B cell (primary cell): ENCODE measurements around the gene TRIM29. TPM values are rescaled to one million over a fixed set of nuclear protein-coding genes. Genes with fewer than 3 reads are reported as not detected.

ENCODE experiments used
- ATAC-seq: fragments of 200-7000 bp; cut with Tn5 transposase; one replicate; pipeline ENCODE4 v1.10.0; 2021; ENCODE audit warnings: low read depth, mild to moderate bottlenecking, moderate number of reproducible peaks, moderate library complexity
- CTCF ChIA-PET: fragments of 350-600 bp; sonication (Branson Sonifier 250); formaldehyde crosslinking; loops from one replicate; lab custom pipeline; 2021; ENCODE audit warnings: antibody characterized with exemption, inconsistent platforms; lab: Charles Lee
- POLR2A ChIA-PET: fragments of 350-600 bp; sonication (Branson Sonifier 250); formaldehyde crosslinking; loops from one replicate; lab custom pipeline; 2021; ENCODE audit warnings: antibody characterized with exemption; lab: Charles Lee
- DNase-seq: peaks from one replicate; pipeline ENCODE4 v3.0.0; 2013
- H2AFZ ChIP-seq: 2 replicates; pipeline ENCODE4 v1.6.1; 2012; ENCODE audit warnings: mild to moderate bottlenecking, low read depth, low read length; ENCODE audit not compliant: insufficient read depth, poor library complexity, severe bottlenecking
- H3K27ac ChIP-seq, 2 donors: 1 replicate in 1 of 2; 2 replicates in 1 of 2; pipeline ENCODE4 v1.5.1; 2012 to 2013; ENCODE audit warnings: low read length in 2 of 2, mild to moderate bottlenecking in 2 of 2, moderate library complexity in 1 of 2
- H3K27me3 ChIP-seq, 4 experiments: fragments of 200-600 bp in 1 of 4; sonication (generic) in 1 of 4; replicated peaks in 1 of 4; 1 replicate in 2 of 4; 2 replicates in 2 of 4; pipeline versions ENCODE4 v1.6.1 to v1.7.0; 2013 to 2016; ENCODE audit warnings: low read length in 3 of 4, mild to moderate bottlenecking in 2 of 4, mixed read lengths in 1 of 4, moderate library complexity in 1 of 4; ENCODE audit not compliant: insufficient read depth in 4 of 4, control insufficient read depth in 3 of 4; ENCODE audit errors: control extremely low read depth in 1 of 4
- H3K36me3 ChIP-seq, 2 experiments: replicated peaks in 1 of 2; 1 replicate in 1 of 2; 2 replicates in 1 of 2; pipeline versions ENCODE4 v1.6.1 to v1.7.1; 2013; ENCODE audit warnings: low read length in 1 of 2; ENCODE audit not compliant: insufficient read depth in 2 of 2, control insufficient read depth in 1 of 2; ENCODE audit errors: control extremely low read depth in 1 of 2, extremely low read depth in 1 of 2
- H3K4me1 ChIP-seq, 2 donors: fragments of 200-600 bp in 1 of 2; sonication (generic) in 1 of 2; 1 replicate in 1 of 2; 2 replicates in 1 of 2; pipeline versions ENCODE4 v1.5.1 to v1.6.1; 2013 to 2017; ENCODE audit warnings: low read length in 2 of 2; ENCODE audit not compliant: control insufficient read depth in 2 of 2, insufficient read depth in 2 of 2
- H3K4me2 ChIP-seq: replicated peaks from 2 replicates; pipeline ENCODE3; 2012; ENCODE audit warnings: mild to moderate bottlenecking, low read depth, low read length; ENCODE audit not compliant: poor library complexity, severe bottlenecking
- H3K4me3 ChIP-seq, 5 experiments: fragments of 200-600 bp in 1 of 5; sonication (generic) in 1 of 5; 1 replicate in 3 of 5; 2 replicates in 2 of 5; pipeline versions ENCODE4 v1.5.1 to v1.7.0; 2011 to 2016; ENCODE audit warnings: low read length in 4 of 5, mild to moderate bottlenecking in 4 of 5, low read depth in 2 of 5, control low read depth in 1 of 5, moderate library complexity in 1 of 5; ENCODE audit not compliant: insufficient read depth in 1 of 5; ENCODE audit errors: control extremely low read depth in 1 of 5, extremely low read depth in 1 of 5
- H3K79me2 ChIP-seq: fragments of 200-600 bp; sonication (generic); one replicate; pipeline ENCODE4 v1.6.0; 2016; ENCODE audit warnings: low read length; ENCODE audit not compliant: control insufficient read depth, insufficient read depth
- H3K9ac ChIP-seq: fragments of 200-600 bp; sonication (generic); 2 replicates; pipeline ENCODE4 v1.6.1; 2017; ENCODE audit warnings: mild to moderate bottlenecking, low read length, moderate library complexity
- H3K9me3 ChIP-seq, 3 donors: one replicate each; pipeline versions ENCODE4 v1.6.1 to v1.7.1; 2013; ENCODE audit warnings: low read length in 2 of 3; ENCODE audit not compliant: control insufficient read depth in 2 of 3, insufficient read depth in 1 of 3; ENCODE audit errors: control extremely low read depth in 1 of 3
- H4K20me1 ChIP-seq: 2 replicates; pipeline ENCODE4 v1.6.0; 2012; ENCODE audit warnings: mild to moderate bottlenecking, low read length; ENCODE audit not compliant: insufficient read depth, control insufficient read depth, poor library complexity, severe bottlenecking
- H3K27ac Mint-ChIP-seq: one replicate; pipeline ENCODE4 v1.8.0; 2021; ENCODE audit warnings: mixed read lengths
- H3K27me3 Mint-ChIP-seq: one replicate; pipeline ENCODE4 v1.8.0; 2021; ENCODE audit warnings: mixed read lengths
- H3K4me1 Mint-ChIP-seq: one replicate; pipeline ENCODE4 v1.8.0; 2021; ENCODE audit warnings: mixed read lengths
- H3K4me3 Mint-ChIP-seq: one replicate; pipeline ENCODE4 v1.8.0; 2021; ENCODE audit warnings: mixed read lengths
- H3K9me3 Mint-ChIP-seq: one replicate; pipeline ENCODE4 v1.8.0; 2022; ENCODE audit warnings: mixed read lengths; ENCODE audit not compliant: insufficient read depth
- EZH2 ChIP-seq: IDR thresholded peaks from 2 replicates; pipeline ENCODE4 v1.6.1; 2012; ENCODE audit warnings: borderline replicate concordance, low read depth, mild to moderate bottlenecking, moderate library complexity, low read length; ENCODE audit not compliant: insufficient read depth, poor library complexity, severe bottlenecking
- WGBS: methylation state at CpG from one replicate; pipeline ENCODE4 v1.1.5; 2013; ENCODE audit warnings: missing lambda C conversion rate; ENCODE audit not compliant: insufficient coverage; 5-methylcytosine and 5-hydroxymethylcytosine counted together
- intact Hi-C: fragments of 100-400 bp; cut with micrococcal nuclease; formaldehyde crosslinking; loops from one replicate; pipeline ENCODE4 v1.10.0; 2022
- polyA plus RNA-seq: library from polyadenylated mRNA; depleted of rRNA; stranded (reverse); fragments of >200 nt; gene quantifications from 2 replicates; pipeline ENCODE4 v1.2.3, GENCODE V29; 2012
- total RNA-seq, 2 donors: library from RNA; stranded (reverse); fragments of 120-200 nt in 1 of 2; gene quantifications; 1 replicate in 1 of 2; 2 replicates in 1 of 2; pipeline versions ENCODE4 v1.2.3 to v1.2.4, GENCODE V29; 2013 to 2022
- TF ChIP-seq, protein P1 (sequence below): fragments of 200-600 bp; IDR thresholded peaks from one replicate; pipeline ENCODE4 v1.8.0; 2022; ENCODE audit warnings: antibody characterized with exemption, mild to moderate bottlenecking

TRIM29 gene
- total and polyA plus RNA-seq, 2 donors (not counting 1 experiment from before 2014, with no cell fraction given) = not detected

DNA sequence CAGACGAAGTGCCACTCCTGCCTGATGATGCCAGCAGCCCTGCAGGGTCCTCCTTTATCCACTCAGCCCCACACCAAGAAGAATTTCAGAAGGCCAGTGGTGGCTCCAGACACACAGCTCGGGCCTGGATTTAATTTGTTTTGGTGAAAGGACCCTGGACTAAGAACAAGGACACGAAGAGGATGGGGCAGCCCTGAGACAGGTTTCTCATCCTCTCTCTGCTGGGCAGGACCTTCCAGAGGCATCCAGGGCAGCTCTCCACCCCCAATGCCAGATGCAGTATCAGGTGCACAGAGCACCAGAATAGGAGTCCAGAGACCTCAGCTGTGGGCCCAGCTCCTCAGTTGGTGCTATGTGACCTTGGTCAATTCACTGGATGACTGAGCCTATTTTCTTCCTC lies 72.0 kb downstream of the TRIM29 start:
- H3K27me3 ChIP-seq = peaks cover 0 to 6% (median 2%) of the 10 kb centered on the region in 4 experiments
- H3K27ac ChIP-seq = no peak overlapping the region
- H3K4me3 ChIP-seq = no peak overlapping the region
- H2AFZ ChIP-seq = no peak overlapping the region
- no peak overlapping the region for H3K4me2 ChIP-seq
- no peaks in the 10 kb centered on the region for H4K20me1 ChIP-seq
- Mint-ChIP-seq H3K27ac (no peak overlapping the region), H3K4me3 (no peak overlapping the region), H3K9me3 (no peaks in the 10 kb centered on the region), H3K4me1 (no peaks in the 10 kb centered on the region), H3K27me3 (peaks cover 35% of the 10 kb centered on the region)
- no peak overlapping the region for H3K9ac ChIP-seq
- H3K36me3 ChIP-seq = no peaks in the 10 kb centered on the region
- WGBS = 70% methylated on average over 2 of the region's 3 CpGs
- TF ChIP-seq, protein P1, sequence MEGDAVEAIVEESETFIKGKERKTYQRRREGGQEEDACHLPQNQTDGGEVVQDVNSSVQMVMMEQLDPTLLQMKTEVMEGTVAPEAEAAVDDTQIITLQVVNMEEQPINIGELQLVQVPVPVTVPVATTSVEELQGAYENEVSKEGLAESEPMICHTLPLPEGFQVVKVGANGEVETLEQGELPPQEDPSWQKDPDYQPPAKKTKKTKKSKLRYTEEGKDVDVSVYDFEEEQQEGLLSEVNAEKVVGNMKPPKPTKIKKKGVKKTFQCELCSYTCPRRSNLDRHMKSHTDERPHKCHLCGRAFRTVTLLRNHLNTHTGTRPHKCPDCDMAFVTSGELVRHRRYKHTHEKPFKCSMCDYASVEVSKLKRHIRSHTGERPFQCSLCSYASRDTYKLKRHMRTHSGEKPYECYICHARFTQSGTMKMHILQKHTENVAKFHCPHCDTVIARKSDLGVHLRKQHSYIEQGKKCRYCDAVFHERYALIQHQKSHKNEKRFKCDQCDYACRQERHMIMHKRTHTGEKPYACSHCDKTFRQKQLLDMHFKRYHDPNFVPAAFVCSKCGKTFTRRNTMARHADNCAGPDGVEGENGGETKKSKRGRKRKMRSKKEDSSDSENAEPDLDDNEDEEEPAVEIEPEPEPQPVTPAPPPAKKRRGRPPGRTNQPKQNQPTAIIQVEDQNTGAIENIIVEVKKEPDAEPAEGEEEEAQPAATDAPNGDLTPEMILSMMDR = no peak
- no peak for TF ChIP-seq EZH2
- DNase-seq (no peak), ATAC-seq (no peak)
- intact Hi-C loops = no loop called here
- ChIA-PET POLR2A (no interaction called here), CTCF (no interaction called here)
- H3K9me3 ChIP-seq = no peaks in the 10 kb centered on the region
- H3K79me2 ChIP-seq = no peaks in the 10 kb centered on the region
- no peaks in the 10 kb centered on the region for H3K4me1 ChIP-seq

- no peaks in the 10 kb centered on the region for H3K9me3 ChIP-seq
- no peak overlapping the region for H3K4me2 ChIP-seq
- WGBS = 100% methylated on average over 3 of the region's 4 CpGs
- no peaks in the 10 kb centered on the region for H3K79me2 ChIP-seq
- H2AFZ ChIP-seq = no peak overlapping the region
- H3K4me3 ChIP-seq = no peak overlapping the region
- H4K20me1 ChIP-seq = no peaks in the 10 kb centered on the region
- peaks cover 0 to 6% (median 2%) of the 10 kb centered on the region in 4 experiments for H3K27me3 ChIP-seq
- H3K36me3 ChIP-seq = no peaks in the 10 kb centered on the region
- TF ChIP-seq, protein P1 = no peak
- no peak for TF ChIP-seq EZH2
- Mint-ChIP-seq H3K4me3 (no peak overlapping the region), H3K9me3 (no peaks in the 10 kb centered on the region), H3K27me3 (peaks cover 38% of the 10 kb centered on the region), H3K27ac (no peak overlapping the region), H3K4me1 (no peaks in the 10 kb centered on the region)
- H3K4me1 ChIP-seq = no peaks in the 10 kb centered on the region
- POLR2A ChIA-PET = no interaction called here
- no peak overlapping the region for H3K9ac ChIP-seq
- ATAC-seq (no peak), DNase-seq (no peak)
- CTCF ChIA-PET = no interaction called here
- no peak overlapping the region for H3K27ac ChIP-seq
- intact Hi-C loops = no loop called here
Observed at GRCh38 chr11:120065176-120065575, 72.7 kb downstream of the TRIM29 start.
